Peyer's patch (tissue), 4 donors: Measurements from ENCODE around the gene ZC3H11A. TPM values are rescaled to one million over a fixed set of nuclear protein-coding genes. Genes with fewer than 3 reads are reported as not detected.

ENCODE experiments used
- DNase-seq, 3 donors: peaks; one replicate each; pipeline ENCODE4 v3.0.0-alpha.2; 2017 to 2019
- H3K27ac ChIP-seq, 4 donors: fragments of 200-600 bp; sonication (generic); one replicate each; pipeline ENCODE4 v1.5.1; 2016 to 2019
- H3K27me3 ChIP-seq, 2 donors: fragments of 200-600 bp; sonication (generic); one replicate each; pipeline ENCODE4 v1.5.1; 2019
- H3K36me3 ChIP-seq, 3 donors: fragments of 200-600 bp; sonication (generic); one replicate each; pipeline ENCODE4 v1.5.1; 2016 to 2019
- H3K4me1 ChIP-seq, 4 donors: fragments of 200-600 bp; sonication (generic); one replicate each; pipeline ENCODE4 v1.5.1; 2016 to 2019
- H3K4me3 ChIP-seq, 4 donors: fragments of 200-600 bp; sonication (generic); 1 replicate in 3 of 4; 2 replicates in 1 of 4; pipeline ENCODE4 v1.5.1; 2016 to 2019; ENCODE audit warnings: mild to moderate bottlenecking in 1 of 4
- H3K9me3 ChIP-seq, 4 donors: fragments of 200-600 bp; sonication (generic); one replicate each; pipeline ENCODE4 v1.5.1; 2016 to 2019; ENCODE audit warnings: mild to moderate bottlenecking in 1 of 4
- CTCF ChIP-seq, 6 experiments: fragments of 450-650 bp in 4 of 6; fragments of 200-600 bp in 2 of 6; sonication (generic) in 1 of 6; IDR thresholded peaks; one replicate each; pipeline ENCODE4 v1.5.1; 2017 to 2019; ENCODE audit warnings: antibody characterized with exemption in 6 of 6, mild to moderate bottlenecking in 3 of 6, moderate library complexity in 1 of 6
- POLR2A ChIP-seq, 2 donors: fragments of 450-650 bp; IDR thresholded peaks; one replicate each; pipeline ENCODE4 v1.5.1; 2017; ENCODE audit warnings: antibody characterized with exemption in 2 of 2, mild to moderate bottlenecking in 2 of 2, moderate library complexity in 2 of 2
- total RNA-seq, 4 donors: library from RNA; depleted of rRNA; stranded (reverse); fragments of >200 nt; gene quantifications; one replicate each; pipeline ENCODE4 v1.1.0, GENCODE V29; 2016

The ZC3H11A gene
- total RNA-seq, 4 donors from 2014 or later = 78.2 to 122 (median 101) TPM

DNA sequence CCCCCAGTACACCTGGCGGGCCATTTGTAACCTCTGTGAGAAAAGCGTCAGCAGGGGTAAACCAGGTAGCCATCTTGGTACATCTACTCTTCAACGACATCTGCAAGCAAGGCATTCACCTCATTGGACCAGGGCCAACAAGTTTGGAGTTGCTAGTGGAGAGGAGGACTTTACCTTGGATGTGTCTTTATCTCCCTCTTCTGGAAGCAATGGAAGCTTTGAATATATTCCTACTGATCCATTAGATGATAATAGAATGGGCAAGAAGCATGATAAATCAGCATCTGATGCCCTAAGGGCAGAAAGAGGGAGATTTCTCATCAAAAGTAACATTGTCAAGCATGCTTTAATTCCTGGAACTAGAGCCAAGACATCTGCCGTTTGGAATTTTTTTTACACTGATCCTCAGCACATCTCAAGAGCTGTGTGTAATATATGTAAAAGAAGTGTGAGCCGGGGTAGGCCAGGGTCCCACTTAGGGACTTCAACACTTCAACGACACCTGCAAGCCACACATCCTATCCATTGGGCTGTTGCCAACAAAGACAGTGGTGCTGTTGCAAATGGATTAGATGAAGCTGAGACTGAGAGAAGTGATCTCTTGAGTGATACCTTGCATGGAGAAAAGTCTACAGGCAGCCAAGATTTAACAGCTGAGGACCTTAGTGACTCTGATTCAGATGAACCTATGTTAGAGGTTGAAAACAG, 2.7 kb downstream of the ZC3H11A start:
- no peaks in the 10 kb centered on the region for H3K9me3 ChIP-seq
- H3K27ac ChIP-seq = no peak overlapping the region
- peaks cover 0 to 7% (median 0%) of the 10 kb centered on the region in 3 donors for H3K36me3 ChIP-seq
- H3K4me1 ChIP-seq = peaks cover 0 to 31% (median 7%) of the 10 kb centered on the region in 4 donors
- TF ChIP-seq POLR2A (IDR thresholded peaks at IDR 0.05) = no peak
- TF ChIP-seq CTCF (IDR thresholded peaks at IDR 0.05) = peak in 1 of 6 experiments; percentile 38
- no peaks in the 10 kb centered on the region for H3K27me3 ChIP-seq
- H3K4me3 ChIP-seq = no peak overlapping the region
- no peak for DNase-seq

DNA sequence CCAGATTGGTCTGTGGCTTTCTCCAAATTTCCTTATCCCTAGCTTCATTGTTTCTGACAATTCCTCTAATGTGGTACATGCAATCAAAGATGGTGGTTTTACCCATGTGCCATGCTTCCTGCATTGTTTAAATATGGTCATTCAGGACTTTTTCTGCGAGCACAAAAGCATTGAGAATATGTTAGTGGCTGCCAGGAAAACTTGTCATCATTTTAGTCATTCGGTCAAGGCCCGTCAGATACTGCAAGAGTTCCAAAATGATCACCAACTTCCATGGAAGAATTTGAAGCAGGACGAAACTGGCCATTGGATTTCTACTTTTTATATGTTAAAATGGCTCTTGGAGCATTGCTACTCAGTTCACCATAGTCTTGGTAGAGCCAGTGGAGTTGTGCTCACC, 3.7 kb downstream of the ZC3H11A start:
- TF ChIP-seq CTCF (IDR thresholded peaks at IDR 0.05) = no peak
- TF ChIP-seq POLR2A (IDR thresholded peaks at IDR 0.05) = no peak
- H3K4me3 ChIP-seq = no peak overlapping the region
- H3K27me3 ChIP-seq = no peaks in the 10 kb centered on the region
- peaks cover 0 to 18% (median 0%) of the 10 kb centered on the region in 3 donors for H3K36me3 ChIP-seq
- H3K9me3 ChIP-seq = no peaks in the 10 kb centered on the region
- no peak overlapping the region for H3K27ac ChIP-seq
- H3K4me1 ChIP-seq = peaks cover 0 to 33% (median 7%) of the 10 kb centered on the region in 4 donors
- DNase-seq = no peak

DNA sequence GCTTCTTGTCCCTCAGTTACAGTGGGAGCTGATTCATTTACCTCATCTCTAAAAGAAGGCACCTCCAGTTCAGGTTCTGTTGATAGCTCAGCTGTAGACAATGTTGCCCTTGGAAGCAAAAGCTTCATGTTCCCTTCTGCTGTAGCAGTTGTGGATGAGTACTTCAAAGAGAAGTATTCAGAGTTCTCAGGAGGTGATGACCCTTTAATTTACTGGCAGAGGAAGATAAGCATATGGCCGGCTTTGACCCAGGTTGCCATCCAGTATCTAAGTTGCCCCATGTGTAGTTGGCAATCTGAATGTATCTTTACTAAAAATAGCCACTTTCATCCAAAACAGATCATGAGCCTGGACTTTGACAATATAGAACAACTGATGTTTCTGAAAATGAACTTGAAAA, 4.5 kb downstream of the ZC3H11A start:
- H3K4me3 ChIP-seq = no peak overlapping the region

GRCh38 chr1:203805689-203806088, 10.3 kb downstream of the ZC3H11A start:
- Histone ChIP-seq H3K27ac (no peak overlapping the region), H3K4me1 (peaks cover 0 to 6% (median 0%) of the 10 kb centered on the region in 4 donors), H3K27me3 (no peaks in the 10 kb centered on the region), H3K9me3 (no peaks in the 10 kb centered on the region), H3K36me3 (peaks cover 0 to 63% (median 0%) of the 10 kb centered on the region in 3 donors), H3K4me3 (no peak overlapping the region)
- DNase-seq = no peak
- no peak for TF ChIP-seq CTCF (IDR thresholded peaks at IDR 0.05)
- TF ChIP-seq POLR2A (IDR thresholded peaks at IDR 0.05) = no peak

More for the DNA sequence above, 4.5 kb downstream of the ZC3H11A start:
- Histone ChIP-seq H3K4me1 (peaks cover 0 to 33% (median 7%) of the 10 kb centered on the region in 4 donors), H3K9me3 (no peaks in the 10 kb centered on the region), H3K27me3 (no peaks in the 10 kb centered on the region), H3K36me3 (peaks cover 0 to 23% (median 0%) of the 10 kb centered on the region in 3 donors), H3K27ac (no peak overlapping the region)
- DNase-seq = no peak
- TF ChIP-seq POLR2A (IDR thresholded peaks at IDR 0.05) (no peak), CTCF (IDR thresholded peaks at IDR 0.05) (no peak)

- H3K27ac ChIP-seq = no peak overlapping the region
- TF ChIP-seq CTCF (IDR thresholded peaks at IDR 0.05) (no peak), POLR2A (IDR thresholded peaks at IDR 0.05) (no peak)
- DNase-seq = no peak
- H3K9me3 ChIP-seq = no peaks in the 10 kb centered on the region
- peaks cover 0 to 75% (median 0%) of the 10 kb centered on the region in 3 donors for H3K36me3 ChIP-seq
- no peaks in the 10 kb centered on the region for H3K27me3 ChIP-seq
- peaks cover 0 to 5% (median 0%) of the 10 kb centered on the region in 4 donors for H3K4me1 ChIP-seq
- no peak overlapping the region for H3K4me3 ChIP-seq
Measured at GRCh38 chr1:203807196-203807595, 11.8 kb downstream of the ZC3H11A start.
